ENCODE measurements around the gene PNMA8C.

DNA sequence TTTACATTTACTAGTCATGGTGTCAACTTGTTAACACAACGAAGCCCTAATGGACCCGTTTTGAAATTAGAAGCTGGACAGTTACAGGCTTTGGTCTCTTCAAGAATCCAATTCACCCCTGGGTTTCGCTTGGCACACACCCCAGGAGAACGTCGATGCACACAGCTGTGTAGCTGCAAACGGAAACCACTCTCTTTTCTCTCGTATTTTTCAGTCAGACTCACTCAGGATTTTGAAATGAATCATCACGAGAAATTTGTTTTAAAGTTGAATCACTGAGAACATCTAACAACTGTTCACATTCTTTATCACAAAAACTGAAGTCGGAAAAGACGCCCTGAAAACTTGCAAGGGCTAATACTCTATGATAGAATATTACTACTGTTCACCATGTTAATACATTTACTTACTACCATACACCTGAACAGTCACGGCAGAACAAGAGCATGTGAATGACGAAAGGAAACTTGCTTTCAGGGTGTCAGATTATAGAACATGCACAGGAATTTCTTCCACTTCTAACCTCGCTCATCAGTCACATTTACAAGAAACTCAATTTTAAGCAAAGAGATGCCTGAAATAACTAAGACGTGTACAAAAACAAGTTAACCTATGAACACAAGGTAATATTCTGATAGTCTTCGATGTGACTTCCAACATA, 37.9 kb upstream of the PNMA8C start:
- TF ChIP-seq, protein P1, sequence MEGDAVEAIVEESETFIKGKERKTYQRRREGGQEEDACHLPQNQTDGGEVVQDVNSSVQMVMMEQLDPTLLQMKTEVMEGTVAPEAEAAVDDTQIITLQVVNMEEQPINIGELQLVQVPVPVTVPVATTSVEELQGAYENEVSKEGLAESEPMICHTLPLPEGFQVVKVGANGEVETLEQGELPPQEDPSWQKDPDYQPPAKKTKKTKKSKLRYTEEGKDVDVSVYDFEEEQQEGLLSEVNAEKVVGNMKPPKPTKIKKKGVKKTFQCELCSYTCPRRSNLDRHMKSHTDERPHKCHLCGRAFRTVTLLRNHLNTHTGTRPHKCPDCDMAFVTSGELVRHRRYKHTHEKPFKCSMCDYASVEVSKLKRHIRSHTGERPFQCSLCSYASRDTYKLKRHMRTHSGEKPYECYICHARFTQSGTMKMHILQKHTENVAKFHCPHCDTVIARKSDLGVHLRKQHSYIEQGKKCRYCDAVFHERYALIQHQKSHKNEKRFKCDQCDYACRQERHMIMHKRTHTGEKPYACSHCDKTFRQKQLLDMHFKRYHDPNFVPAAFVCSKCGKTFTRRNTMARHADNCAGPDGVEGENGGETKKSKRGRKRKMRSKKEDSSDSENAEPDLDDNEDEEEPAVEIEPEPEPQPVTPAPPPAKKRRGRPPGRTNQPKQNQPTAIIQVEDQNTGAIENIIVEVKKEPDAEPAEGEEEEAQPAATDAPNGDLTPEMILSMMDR (IDR thresholded peaks at IDR 0.05), result no peak
- TF ChIP-seq POLR2A (IDR thresholded peaks at IDR 0.05), result no peak
